Right atrium auricular region (tissue), 2 donors: ENCODE results near the gene TIMM10B. TPM values are rescaled to one million over a fixed set of nuclear protein-coding genes. Genes with fewer than 3 reads are reported as not detected.
"Not testable (repeated sequence)": the region's sequence is repeated elsewhere in the genome, so short reads cannot be mapped to it uniquely, and the experiment has no call there.

Experiments used
- DNase-seq: peaks from one replicate; pipeline ENCODE4 v3.0.0-alpha.2; 2019; ENCODE audit warnings: low spot score
- H3K27ac ChIP-seq, 2 donors: fragments of 200-600 bp; sonication (generic); 1 replicate in 1 of 2; 2 replicates in 1 of 2; pipeline ENCODE4 v1.5.1; 2016 to 2019
- H3K27me3 ChIP-seq, 2 donors: fragments of 200-600 bp; sonication (generic); one replicate each; pipeline versions ENCODE4 v1.5.1 to v1.6.0; 2017 to 2019
- H3K36me3 ChIP-seq: fragments of 200-600 bp; sonication (generic); one replicate; pipeline ENCODE4 v1.5.1; 2016
- H3K4me1 ChIP-seq, 2 donors: fragments of 200-600 bp; sonication (generic); one replicate each; pipeline versions ENCODE4 v1.5.1 to v1.6.0; 2017 to 2019
- H3K4me3 ChIP-seq, 2 donors: fragments of 200-600 bp; sonication (generic); 1 replicate in 1 of 2; 2 replicates in 1 of 2; pipeline ENCODE4 v1.5.1; 2017 to 2019; ENCODE audit warnings: mild to moderate bottlenecking in 1 of 2, moderate library complexity in 1 of 2
- H3K9me3 ChIP-seq, 2 donors: fragments of 200-600 bp; sonication (generic); one replicate each; pipeline ENCODE4 v1.5.1; 2019
- total RNA-seq, 2 donors: library from RNA; depleted of rRNA; stranded (reverse); fragments of >200 nt; gene quantifications; one replicate each; pipeline ENCODE4 v1.1.0, GENCODE V29; 2016
- TF ChIP-seq, protein P1 (sequence below), 2 donors: fragments of 200-600 bp; sonication (generic); IDR thresholded peaks; one replicate each; pipeline ENCODE4 v1.5.1; 2019; ENCODE audit warnings: antibody characterized with exemption in 2 of 2

Gene TIMM10B
- total RNA-seq, 2 donors from 2014 or later, result 19.8 to 22.6 TPM

DNA sequence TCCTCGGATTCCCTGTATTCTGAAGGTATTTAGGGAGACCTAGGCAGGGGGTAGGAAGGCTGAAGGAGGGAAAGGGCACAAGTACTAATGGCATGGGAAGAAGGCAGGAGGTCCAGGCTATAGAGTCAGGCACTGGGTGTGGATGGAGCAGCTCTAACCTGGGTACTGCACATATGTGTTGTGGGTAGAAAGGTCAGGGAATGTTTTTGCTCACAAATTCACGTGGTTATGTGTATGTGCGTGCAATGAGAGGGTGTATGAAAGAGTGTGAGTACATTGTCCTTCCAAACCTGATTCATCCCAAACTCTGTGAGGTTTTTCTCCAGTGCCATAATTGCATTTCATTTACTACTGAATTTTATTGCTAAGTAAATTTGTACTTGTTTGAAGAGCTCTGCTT lies 39.0 kb downstream of the TIMM10B start:
- DNase-seq, result no peak
- no peaks in the 10 kb centered on the region for H3K4me1 ChIP-seq
- H3K27me3 ChIP-seq, result no peaks in the 10 kb centered on the region
- H3K9me3 ChIP-seq, result no peaks in the 10 kb centered on the region
- H3K36me3 ChIP-seq, result no peaks in the 10 kb centered on the region
- no peak overlapping the region for H3K4me3 ChIP-seq
- H3K27ac ChIP-seq, result no peak overlapping the region
- TF ChIP-seq, protein P1, sequence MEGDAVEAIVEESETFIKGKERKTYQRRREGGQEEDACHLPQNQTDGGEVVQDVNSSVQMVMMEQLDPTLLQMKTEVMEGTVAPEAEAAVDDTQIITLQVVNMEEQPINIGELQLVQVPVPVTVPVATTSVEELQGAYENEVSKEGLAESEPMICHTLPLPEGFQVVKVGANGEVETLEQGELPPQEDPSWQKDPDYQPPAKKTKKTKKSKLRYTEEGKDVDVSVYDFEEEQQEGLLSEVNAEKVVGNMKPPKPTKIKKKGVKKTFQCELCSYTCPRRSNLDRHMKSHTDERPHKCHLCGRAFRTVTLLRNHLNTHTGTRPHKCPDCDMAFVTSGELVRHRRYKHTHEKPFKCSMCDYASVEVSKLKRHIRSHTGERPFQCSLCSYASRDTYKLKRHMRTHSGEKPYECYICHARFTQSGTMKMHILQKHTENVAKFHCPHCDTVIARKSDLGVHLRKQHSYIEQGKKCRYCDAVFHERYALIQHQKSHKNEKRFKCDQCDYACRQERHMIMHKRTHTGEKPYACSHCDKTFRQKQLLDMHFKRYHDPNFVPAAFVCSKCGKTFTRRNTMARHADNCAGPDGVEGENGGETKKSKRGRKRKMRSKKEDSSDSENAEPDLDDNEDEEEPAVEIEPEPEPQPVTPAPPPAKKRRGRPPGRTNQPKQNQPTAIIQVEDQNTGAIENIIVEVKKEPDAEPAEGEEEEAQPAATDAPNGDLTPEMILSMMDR (IDR thresholded peaks at IDR 0.05), result no peak

GRCh38 chr11:6521946-6522345 lies 40.6 kb downstream of the TIMM10B start:
- DNase-seq, H3K4me1 ChIP-seq, H3K4me3 ChIP-seq, H3K9me3 ChIP-seq, H3K27ac ChIP-seq, H3K27me3 ChIP-seq, H3K36me3 ChIP-seq: not testable (repeated sequence)

DNA sequence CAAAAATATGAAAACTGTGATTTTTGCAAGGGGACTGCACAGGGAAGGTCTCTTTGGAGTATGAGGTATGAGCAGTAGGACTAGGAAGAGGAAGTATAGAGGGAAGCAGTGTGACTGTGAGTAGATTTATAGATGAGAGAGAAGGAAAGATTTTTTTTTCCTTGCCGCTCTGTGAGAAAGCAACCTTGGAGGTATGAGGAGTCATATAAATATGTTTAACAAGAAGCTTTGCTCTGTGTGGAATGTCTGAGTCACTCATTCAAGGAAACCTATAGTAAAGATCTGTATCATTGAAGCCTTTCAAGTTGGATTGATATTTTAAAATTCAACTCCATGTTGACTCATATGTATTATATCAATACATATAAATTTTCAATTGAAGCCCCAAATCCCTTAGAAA lies 42.0 kb downstream of the TIMM10B start:
- Histone ChIP-seq H3K9me3 (no peaks in the 10 kb centered on the region), H3K36me3 (no peaks in the 10 kb centered on the region), H3K4me3 (no peak overlapping the region), H3K27me3 (no peaks in the 10 kb centered on the region), H3K4me1 (no peaks in the 10 kb centered on the region), H3K27ac (no peak overlapping the region)
- TF ChIP-seq, protein P1 (IDR thresholded peaks at IDR 0.05), result no peak
- DNase-seq, result no peak

DNA sequence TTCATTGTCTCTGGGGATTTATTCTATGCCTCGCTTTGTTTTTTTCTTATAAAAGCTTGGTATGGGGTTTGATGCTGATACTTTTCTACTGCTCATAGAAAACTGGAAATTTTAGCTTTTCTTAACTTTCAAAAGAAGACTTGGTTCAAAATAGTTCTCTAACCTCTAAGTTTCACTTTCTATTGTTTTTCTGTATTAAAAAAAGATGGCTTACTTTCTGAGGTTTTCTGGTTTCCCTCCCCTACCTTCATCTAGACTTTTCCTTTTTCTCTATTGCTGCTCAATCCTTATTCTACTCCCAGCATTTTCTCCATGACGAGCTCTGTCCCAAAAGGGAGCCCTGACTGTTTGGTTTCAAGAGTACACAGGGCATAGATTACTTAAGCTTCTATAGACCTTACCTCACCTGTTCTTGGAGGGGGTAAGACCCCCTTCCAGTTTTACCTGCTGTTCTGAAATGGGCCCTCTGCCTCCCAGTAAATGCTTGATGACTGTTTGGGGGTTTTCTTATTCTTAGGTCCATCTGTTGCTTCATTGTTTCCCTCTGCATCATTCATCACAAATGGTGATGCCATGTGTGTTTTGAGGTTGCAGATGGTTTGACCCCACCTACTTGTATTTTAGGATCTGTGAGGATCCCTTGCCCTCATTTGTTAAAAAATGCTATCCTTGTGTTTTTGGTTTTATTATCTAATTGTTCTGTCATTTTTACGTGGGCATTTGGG lies 45.3 kb downstream of the TIMM10B start:
- Histone ChIP-seq H3K36me3 (peaks cover 7% of the 10 kb centered on the region), H3K9me3 (no peaks in the 10 kb centered on the region), H3K4me1 (no peaks in the 10 kb centered on the region), H3K27me3 (no peaks in the 10 kb centered on the region), H3K4me3 (no peak overlapping the region), H3K27ac (no peak overlapping the region)
- TF ChIP-seq, protein P1 (IDR thresholded peaks at IDR 0.05), result no peak
- DNase-seq, result no peak

- Histone ChIP-seq H3K4me3 (no peak overlapping the region), H3K36me3 (peaks cover 7% of the 10 kb centered on the region), H3K9me3 (no peaks in the 10 kb centered on the region), H3K27me3 (no peaks in the 10 kb centered on the region), H3K4me1 (no peaks in the 10 kb centered on the region), H3K27ac (no peak overlapping the region)
- DNase-seq, result no peak
- TF ChIP-seq, protein P1 (IDR thresholded peaks at IDR 0.05), result no peak
Measured at GRCh38 chr11:6529266-6529665, 48.0 kb downstream of the TIMM10B start.

- H3K27ac ChIP-seq, result no peak overlapping the region
- TF ChIP-seq, protein P1 (IDR thresholded peaks at IDR 0.05), result no peak
- no peak overlapping the region for H3K4me3 ChIP-seq
- H3K4me1 ChIP-seq, result no peaks in the 10 kb centered on the region
- no peaks in the 10 kb centered on the region for H3K9me3 ChIP-seq
- H3K36me3 ChIP-seq, result peaks cover 7% of the 10 kb centered on the region
- no peak for DNase-seq
- no peaks in the 10 kb centered on the region for H3K27me3 ChIP-seq
Measured at GRCh38 chr11:6530848-6531247, 49.5 kb downstream of the TIMM10B start.
